ENCODE measurements around the gene MANEA. TPM values are rescaled to one million over a fixed set of nuclear protein-coding genes. Genes with fewer than 3 reads are reported as not detected.

The MANEA gene
- total RNA-seq, 2 experiments from 2014 or later: 9.1 to 13.2 TPM

DNA sequence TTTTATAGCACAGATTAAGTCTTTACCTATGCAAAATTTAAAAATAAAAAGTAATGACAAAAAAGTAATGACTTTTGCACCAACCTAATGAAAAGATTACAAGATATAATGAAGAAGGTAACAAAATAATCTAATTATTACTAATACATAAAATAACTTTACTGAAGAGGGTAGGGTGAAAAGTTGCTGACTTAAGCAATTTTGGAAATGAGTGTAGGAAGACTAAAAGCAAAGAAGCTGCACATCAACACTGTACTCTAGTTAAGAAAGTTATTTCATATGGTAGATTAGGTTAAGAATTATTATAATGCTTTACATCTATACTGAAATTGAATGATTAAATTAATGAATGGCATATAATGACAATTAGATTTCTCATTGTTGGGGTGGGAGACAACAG is 76.8 kb downstream of the MANEA start:
- H3K9me2 ChIP-seq (ENCODE audit: insufficient read depth, low read length): no peaks in the 10 kb centered on the region
- ChIA-PET POLR2A (no interaction called here), CTCF (ENCODE audit: unreplicated experiment) (no interaction called here)
- no peak overlapping the region for H3K4me3 ChIP-seq (ENCODE audit: low read depth, low read length, poor library complexity, severe bottlenecking)
- H3K79me2 ChIP-seq (ENCODE audit: insufficient read depth, low read depth, low read length): no peaks in the 10 kb centered on the region
- H4K20me1 ChIP-seq (ENCODE audit: insufficient read depth, low read length): no peaks in the 10 kb centered on the region
- no peak overlapping the region for H3K4me2 ChIP-seq (ENCODE audit: low read length)
- TF ChIP-seq, protein P1, sequence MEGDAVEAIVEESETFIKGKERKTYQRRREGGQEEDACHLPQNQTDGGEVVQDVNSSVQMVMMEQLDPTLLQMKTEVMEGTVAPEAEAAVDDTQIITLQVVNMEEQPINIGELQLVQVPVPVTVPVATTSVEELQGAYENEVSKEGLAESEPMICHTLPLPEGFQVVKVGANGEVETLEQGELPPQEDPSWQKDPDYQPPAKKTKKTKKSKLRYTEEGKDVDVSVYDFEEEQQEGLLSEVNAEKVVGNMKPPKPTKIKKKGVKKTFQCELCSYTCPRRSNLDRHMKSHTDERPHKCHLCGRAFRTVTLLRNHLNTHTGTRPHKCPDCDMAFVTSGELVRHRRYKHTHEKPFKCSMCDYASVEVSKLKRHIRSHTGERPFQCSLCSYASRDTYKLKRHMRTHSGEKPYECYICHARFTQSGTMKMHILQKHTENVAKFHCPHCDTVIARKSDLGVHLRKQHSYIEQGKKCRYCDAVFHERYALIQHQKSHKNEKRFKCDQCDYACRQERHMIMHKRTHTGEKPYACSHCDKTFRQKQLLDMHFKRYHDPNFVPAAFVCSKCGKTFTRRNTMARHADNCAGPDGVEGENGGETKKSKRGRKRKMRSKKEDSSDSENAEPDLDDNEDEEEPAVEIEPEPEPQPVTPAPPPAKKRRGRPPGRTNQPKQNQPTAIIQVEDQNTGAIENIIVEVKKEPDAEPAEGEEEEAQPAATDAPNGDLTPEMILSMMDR (conservative IDR thresholded peaks at IDR 0.05; ENCODE audit: low read length): no peak
- no peak for TF ChIP-seq EZH2phosphoT487 (IDR thresholded peaks at IDR 0.05; ENCODE audit: borderline replicate concordance, low read depth, low read length)
- no peak overlapping the region for H2AFZ ChIP-seq (ENCODE audit: low read length)
- intact Hi-C loops (cut with micrococcal nuclease; ENCODE audit: unreplicated experiment): no loop called here
- no peaks in the 10 kb centered on the region for H3K9me3 ChIP-seq (ENCODE audit: low read length)
- no peak for DNase-seq (ENCODE audit: low spot score)
- BruUV-seq (replicated peaks): no TSS peak
- no peaks in the 10 kb centered on the region for H3K36me3 ChIP-seq (ENCODE audit: insufficient read depth, low read length)
- no peak overlapping the region for H3K27ac ChIP-seq (ENCODE audit: low read depth, low read length, poor library complexity, severe bottlenecking)
- H3K4me1 ChIP-seq (ENCODE audit: insufficient read depth, low read length, poor library complexity, severe bottlenecking): no peaks in the 10 kb centered on the region

- H3K27ac ChIP-seq (ENCODE audit: low read depth, low read length, poor library complexity, severe bottlenecking): no peak overlapping the region
- POLR2A ChIA-PET: no interaction called here
These were observed 81.6 kb downstream of the MANEA start for GRCh38 chr6:95658886-95659285.

More at GRCh38 chr6:95658886-95659285, 81.6 kb downstream of the MANEA start:
- TF ChIP-seq, protein P1 (conservative IDR thresholded peaks at IDR 0.05; ENCODE audit: low read length): no peak
- no peak for TF ChIP-seq EZH2phosphoT487 (IDR thresholded peaks at IDR 0.05; ENCODE audit: borderline replicate concordance, low read depth, low read length)
- DNase-seq (ENCODE audit: low spot score): no peak
- no peak overlapping the region for H3K4me3 ChIP-seq (ENCODE audit: low read depth, low read length, poor library complexity, severe bottlenecking)
- no peaks in the 10 kb centered on the region for H3K9me2 ChIP-seq (ENCODE audit: insufficient read depth, low read length)
- intact Hi-C loops (cut with micrococcal nuclease; ENCODE audit: unreplicated experiment): no loop called here
- H3K9me3 ChIP-seq (ENCODE audit: low read length): no peaks in the 10 kb centered on the region
- CTCF ChIA-PET (ENCODE audit: unreplicated experiment): no interaction called here
- no peaks in the 10 kb centered on the region for H3K36me3 ChIP-seq (ENCODE audit: insufficient read depth, low read length)
- no peak overlapping the region for H2AFZ ChIP-seq (ENCODE audit: low read length)
- H4K20me1 ChIP-seq (ENCODE audit: insufficient read depth, low read length): no peaks in the 10 kb centered on the region
- H3K79me2 ChIP-seq (ENCODE audit: insufficient read depth, low read depth, low read length): no peaks in the 10 kb centered on the region
- BruUV-seq (replicated peaks): no TSS peak
- no peaks in the 10 kb centered on the region for H3K4me1 ChIP-seq (ENCODE audit: insufficient read depth, low read length, poor library complexity, severe bottlenecking)
- no peak overlapping the region for H3K4me2 ChIP-seq (ENCODE audit: low read length)
